ENCODE data around the gene SNRPD2. TPM values are rescaled to one million over a fixed set of nuclear protein-coding genes. Genes with fewer than 3 reads are reported as not detected.
"Not testable (repeated sequence)": the region's sequence is repeated elsewhere in the genome, so short reads cannot be mapped to it uniquely, and the experiment has no call there.

SNRPD2 gene
- total RNA-seq, 4 donors from 2014 or later, result 80.9 to 160 (median 146) TPM

DNA sequence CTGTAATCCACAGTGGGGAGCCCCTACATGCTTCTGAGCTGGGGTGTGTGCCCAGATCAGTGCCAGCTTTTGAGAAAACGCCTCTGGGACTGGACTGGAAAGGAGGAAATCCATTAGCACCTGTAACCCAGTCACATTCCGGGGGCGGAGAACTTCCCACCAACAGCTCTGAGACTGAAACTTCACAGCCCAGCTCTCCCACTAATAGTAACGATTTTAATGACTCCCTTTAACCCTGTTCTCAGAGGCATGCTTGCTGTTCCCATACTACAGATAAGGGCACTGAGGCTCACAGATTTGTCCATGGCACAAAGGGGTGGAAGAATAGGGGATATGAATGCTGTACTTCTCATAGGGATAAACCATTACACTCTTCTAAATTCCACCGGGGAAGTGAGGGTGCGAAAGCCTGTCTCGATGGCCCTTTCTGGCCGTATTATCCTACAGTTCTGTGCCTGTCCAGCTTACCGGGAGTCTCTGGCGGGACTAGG is 38.1 kb upstream of the SNRPD2 start:
- peaks cover 9% of the 10 kb centered on the region for H3K36me3 ChIP-seq
- TF ChIP-seq POLR2A (IDR thresholded peaks at IDR 0.05), result no peak
- no peak for TF ChIP-seq POLR2AphosphoS5 (IDR thresholded peaks at IDR 0.05)
- no peak for TF ChIP-seq EP300 (IDR thresholded peaks at IDR 0.05)
- TF ChIP-seq, protein P1, sequence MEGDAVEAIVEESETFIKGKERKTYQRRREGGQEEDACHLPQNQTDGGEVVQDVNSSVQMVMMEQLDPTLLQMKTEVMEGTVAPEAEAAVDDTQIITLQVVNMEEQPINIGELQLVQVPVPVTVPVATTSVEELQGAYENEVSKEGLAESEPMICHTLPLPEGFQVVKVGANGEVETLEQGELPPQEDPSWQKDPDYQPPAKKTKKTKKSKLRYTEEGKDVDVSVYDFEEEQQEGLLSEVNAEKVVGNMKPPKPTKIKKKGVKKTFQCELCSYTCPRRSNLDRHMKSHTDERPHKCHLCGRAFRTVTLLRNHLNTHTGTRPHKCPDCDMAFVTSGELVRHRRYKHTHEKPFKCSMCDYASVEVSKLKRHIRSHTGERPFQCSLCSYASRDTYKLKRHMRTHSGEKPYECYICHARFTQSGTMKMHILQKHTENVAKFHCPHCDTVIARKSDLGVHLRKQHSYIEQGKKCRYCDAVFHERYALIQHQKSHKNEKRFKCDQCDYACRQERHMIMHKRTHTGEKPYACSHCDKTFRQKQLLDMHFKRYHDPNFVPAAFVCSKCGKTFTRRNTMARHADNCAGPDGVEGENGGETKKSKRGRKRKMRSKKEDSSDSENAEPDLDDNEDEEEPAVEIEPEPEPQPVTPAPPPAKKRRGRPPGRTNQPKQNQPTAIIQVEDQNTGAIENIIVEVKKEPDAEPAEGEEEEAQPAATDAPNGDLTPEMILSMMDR (IDR thresholded peaks at IDR 0.05), result no peak
- peak overlapping the region; percentile 83 for H3K27ac ChIP-seq
- peaks cover 27% of the 10 kb centered on the region for H3K4me1 ChIP-seq
- no peak for DNase-seq (ENCODE audit: low spot score in 2 of 2)
- WGBS, result 3% methylated on average over 10 of the region's 10 CpGs
- H3K27me3 ChIP-seq, result no peaks in the 10 kb centered on the region
- H3K9me3 ChIP-seq, result no peaks in the 10 kb centered on the region
- H3K4me3 ChIP-seq, result peak overlapping the region; percentile 95

DNA sequence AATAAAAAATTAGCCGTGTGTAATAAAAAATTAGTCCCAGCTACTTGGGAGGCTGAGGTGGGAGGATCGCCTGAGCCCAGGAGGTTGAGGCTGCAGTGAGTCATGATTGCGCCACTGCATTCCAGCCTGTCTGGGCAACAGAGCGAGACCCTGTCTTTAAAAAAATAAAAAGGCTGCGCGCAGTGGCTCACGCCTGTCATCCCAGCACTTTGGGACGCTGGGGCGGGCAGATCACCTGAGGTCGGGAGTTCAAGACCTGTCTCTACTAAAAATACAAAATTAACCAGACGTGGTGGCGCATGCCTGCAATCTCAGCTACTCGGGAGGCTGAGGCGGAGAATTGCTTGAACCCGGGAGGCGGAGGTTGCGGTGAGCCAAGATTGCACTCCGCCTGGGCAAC is 36.9 kb upstream of the SNRPD2 start:
- Histone ChIP-seq H3K36me3 (peaks cover 11% of the 10 kb centered on the region), H3K4me1 (peaks cover 27% of the 10 kb centered on the region)
- H3K27ac ChIP-seq; H3K4me3 ChIP-seq; H3K9me3 ChIP-seq; DNase-seq (ENCODE audit: low spot score in 2 of 2); H3K27me3 ChIP-seq: not testable (repeated sequence)
- WGBS, result 90% methylated on average over 18 of the region's 18 CpGs

DNA sequence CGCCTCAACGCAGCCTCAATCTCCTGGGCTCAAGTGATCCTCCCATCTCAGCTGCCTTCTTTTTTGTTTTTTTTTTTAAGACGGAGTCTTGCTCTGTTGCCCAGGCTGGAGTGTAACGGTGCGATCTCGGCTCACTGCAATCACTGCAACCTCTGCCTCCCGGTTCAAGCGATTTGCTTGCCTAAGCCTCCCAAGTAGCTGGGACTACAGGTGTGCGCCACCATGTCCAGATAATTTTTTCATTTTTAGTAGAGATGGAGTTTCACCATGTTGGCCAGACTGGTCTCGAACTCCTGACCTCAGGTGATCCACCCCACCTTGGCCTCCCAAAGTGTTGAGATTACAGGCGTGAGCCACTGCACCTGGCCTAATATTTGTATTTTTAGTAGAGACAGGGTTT is 28.3 kb upstream of the SNRPD2 start:
- DNase-seq (ENCODE audit: low spot score in 2 of 2); H3K4me3 ChIP-seq; H3K9me3 ChIP-seq; H3K27ac ChIP-seq; H3K27me3 ChIP-seq: not testable (repeated sequence)
- H3K4me1 ChIP-seq, result peaks cover 44% of the 10 kb centered on the region
- H3K36me3 ChIP-seq, result peaks cover 10% of the 10 kb centered on the region
- WGBS, result 97% methylated on average over 11 of the region's 11 CpGs

DNA sequence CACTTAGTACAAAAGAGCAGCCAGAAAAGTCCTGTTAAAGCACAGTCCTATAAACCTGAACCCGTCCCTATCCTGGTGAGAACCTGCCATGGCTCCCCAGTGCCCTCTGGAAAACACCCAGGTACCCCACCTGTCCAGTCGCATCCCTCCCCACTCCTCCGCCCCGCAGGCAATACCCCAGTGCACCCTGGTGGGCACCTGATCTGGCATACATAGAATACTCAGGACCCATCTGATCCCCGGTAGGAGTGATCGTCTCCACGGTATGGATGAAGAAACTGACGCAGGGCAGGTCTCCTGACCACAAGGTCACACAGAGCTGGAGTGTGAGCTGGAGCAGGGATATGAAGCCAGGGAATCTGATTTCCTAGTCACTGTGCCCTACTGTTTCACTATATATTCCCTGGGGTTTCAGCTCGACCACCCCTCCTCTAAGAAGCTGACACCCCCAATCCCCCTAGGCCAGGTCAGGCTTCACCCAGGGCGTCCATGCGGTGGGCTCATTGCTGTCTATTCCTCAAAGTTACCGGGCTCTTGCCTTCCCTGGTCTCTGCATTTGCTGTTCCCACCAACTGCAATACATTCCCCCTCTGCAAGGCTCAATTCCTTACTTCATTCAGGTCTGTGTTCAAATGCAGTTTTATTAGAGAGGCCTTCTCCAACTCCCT is 26.4 kb upstream of the SNRPD2 start:
- TF ChIP-seq EP300 (IDR thresholded peaks at IDR 0.05), result no peak
- 46% methylated on average over 11 of the region's 12 CpGs for whole genome bisulfite sequencing
- Histone ChIP-seq H3K27me3 (no peaks in the 10 kb centered on the region), H3K4me3 (peak overlapping the region; percentile 68), H3K27ac (peak overlapping the region; percentile 91), H3K4me1 (peaks cover 43% of the 10 kb centered on the region), H3K9me3 (no peaks in the 10 kb centered on the region), H3K36me3 (peaks cover 2% of the 10 kb centered on the region)
- no peak for DNase-seq (ENCODE audit: low spot score in 2 of 2)

DNA sequence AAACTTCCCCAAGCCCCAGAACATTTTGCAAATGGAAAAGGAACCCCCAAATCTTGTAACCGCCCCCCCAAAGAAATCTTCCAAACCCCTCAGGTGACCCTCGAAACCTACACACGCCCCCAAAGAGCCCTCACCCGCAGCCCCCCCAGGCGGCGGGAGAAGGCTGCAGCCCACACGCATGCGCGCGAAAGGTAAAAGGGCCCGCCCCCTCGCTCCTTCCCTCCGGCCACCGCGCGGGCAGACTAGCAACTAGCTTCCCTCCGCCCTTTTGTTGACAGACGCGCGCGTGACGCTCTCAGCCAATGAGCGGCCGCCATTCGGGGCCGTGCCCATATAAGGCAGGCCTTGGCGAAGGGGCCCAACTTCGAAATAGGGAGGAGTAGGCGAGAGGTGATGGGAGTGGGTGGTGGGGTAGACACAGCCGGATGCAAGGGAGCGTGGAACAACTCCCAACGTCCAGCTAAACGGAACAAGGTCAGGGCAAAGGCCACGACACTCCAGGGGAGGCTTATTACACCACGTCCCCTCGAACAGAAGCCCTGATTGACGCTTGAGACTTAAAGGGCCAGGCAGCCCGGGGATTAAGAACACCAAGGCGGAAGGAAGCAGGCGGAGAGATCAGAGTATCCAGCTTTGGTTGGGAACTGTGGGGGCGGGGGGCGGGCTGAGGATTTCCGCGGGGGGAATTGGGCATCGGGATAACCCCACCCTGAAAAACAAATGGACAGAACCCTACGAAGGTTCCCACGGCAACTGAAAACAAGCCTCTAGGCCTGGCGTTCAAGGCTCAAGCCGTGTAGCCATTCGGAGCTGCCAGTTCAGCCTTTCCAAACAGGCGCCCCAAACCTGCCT is 25.6 kb upstream of the SNRPD2 start:
- 1% methylated on average over 48 of the region's 51 CpGs for WGBS
- H3K27me3 ChIP-seq, result no peaks in the 10 kb centered on the region
- peaks cover 9% of the 10 kb centered on the region for H3K36me3 ChIP-seq
- peaks cover 38% of the 10 kb centered on the region for H3K4me1 ChIP-seq
- peak; percentile 99 for DNase-seq (ENCODE audit: low spot score in 2 of 2)
- peak overlapping the region; percentile 91 for H3K27ac ChIP-seq
- peak overlapping the region; percentile 68 for H3K4me3 ChIP-seq
- H3K9me3 ChIP-seq, result no peaks in the 10 kb centered on the region
- TF ChIP-seq EP300 (IDR thresholded peaks at IDR 0.05) (no peak), POLR2AphosphoS5 (IDR thresholded peaks at IDR 0.05) (peak; percentile 23 to 94 (median 82)), POLR2A (IDR thresholded peaks at IDR 0.05) (no peak)
- TF ChIP-seq, protein P1 (IDR thresholded peaks at IDR 0.05), result peak in 1 of 2 donors; percentile 14

DNA sequence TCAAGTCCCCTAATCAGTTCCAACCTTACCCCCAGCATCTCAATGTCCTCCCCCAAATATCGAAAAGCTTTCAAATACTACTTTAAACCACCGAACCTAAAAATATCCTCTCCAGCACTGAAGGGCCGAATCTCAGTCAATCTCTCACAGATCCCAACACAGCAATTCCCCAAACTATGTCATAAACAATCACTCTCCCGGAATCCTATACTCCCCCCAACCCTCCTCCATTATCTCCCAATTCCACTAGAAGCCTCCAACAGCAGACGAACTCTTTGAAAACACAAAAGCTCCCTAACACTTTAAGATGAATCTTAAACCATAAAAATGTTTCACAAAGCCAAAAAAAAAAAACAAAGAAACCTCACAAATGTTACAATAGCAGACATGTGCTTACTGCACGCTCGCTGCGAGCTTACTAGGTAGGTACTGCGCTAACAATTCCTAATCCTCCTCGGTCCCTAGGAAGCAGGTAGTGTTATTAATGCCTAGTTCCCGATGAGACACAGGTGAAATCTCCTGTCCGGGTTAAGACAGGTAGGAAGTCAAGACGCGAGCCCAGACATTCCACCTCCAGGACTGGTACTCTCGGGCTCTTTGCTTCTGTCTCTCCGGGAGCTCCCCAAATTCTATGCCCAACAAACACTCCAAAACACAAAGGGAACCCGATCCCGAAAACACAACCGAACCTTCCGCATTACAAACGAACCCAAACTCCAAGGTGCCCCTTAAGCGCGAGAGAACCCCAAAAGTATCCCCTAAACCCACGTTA is 24.8 kb upstream of the SNRPD2 start:
- no peaks in the 10 kb centered on the region for H3K27me3 ChIP-seq
- 2% methylated on average over 24 of the region's 24 CpGs for WGBS
- peaks cover 18% of the 10 kb centered on the region for H3K36me3 ChIP-seq
- DNase-seq (ENCODE audit: low spot score in 2 of 2), result no peak
- peak overlapping the region; percentile 68 for H3K4me3 ChIP-seq
- H3K9me3 ChIP-seq, result no peaks in the 10 kb centered on the region
- no peak for TF ChIP-seq POLR2A (IDR thresholded peaks at IDR 0.05)
- peak overlapping the region; percentile 91 for H3K27ac ChIP-seq
- H3K4me1 ChIP-seq, result peaks cover 32% of the 10 kb centered on the region

DNA sequence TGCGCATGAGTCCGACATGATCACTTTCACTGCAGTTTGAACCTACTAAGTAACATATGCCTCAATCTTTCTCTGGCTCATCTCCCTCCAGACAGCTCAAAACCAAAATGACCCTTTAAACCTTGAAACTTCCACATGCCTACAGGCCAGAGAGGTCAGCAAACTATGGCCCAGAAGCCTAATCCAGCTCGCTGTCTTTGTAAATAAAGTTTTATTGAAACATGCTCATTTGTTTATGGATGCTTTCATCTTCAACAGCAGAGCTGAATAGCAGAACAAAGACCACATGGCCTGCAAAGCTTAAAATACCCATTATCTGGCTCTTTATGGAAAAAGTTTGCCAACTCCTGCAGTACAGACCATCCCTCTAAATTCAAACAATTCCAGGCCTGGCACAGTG is 23.4 kb upstream of the SNRPD2 start:
- no peaks in the 10 kb centered on the region for H3K9me3 ChIP-seq
- peaks cover 20% of the 10 kb centered on the region for H3K36me3 ChIP-seq
- no peak for DNase-seq (ENCODE audit: low spot score in 2 of 2)
- WGBS, result 97% methylated on average over 3 of the region's 3 CpGs
- H3K4me3 ChIP-seq, result no peak overlapping the region
- no peak overlapping the region for H3K27ac ChIP-seq
- TF ChIP-seq POLR2A (IDR thresholded peaks at IDR 0.05) (no peak), EP300 (IDR thresholded peaks at IDR 0.05) (no peak), POLR2AphosphoS5 (IDR thresholded peaks at IDR 0.05) (no peak)
- TF ChIP-seq, protein P1 (IDR thresholded peaks at IDR 0.05), result no peak
- H3K4me1 ChIP-seq, result peaks cover 19% of the 10 kb centered on the region
- H3K27me3 ChIP-seq, result no peaks in the 10 kb centered on the region
